Heart left ventricle (tissue), 16 donors: ENCODE data around the gene HDHD3. TPM values are rescaled to one million over a fixed set of nuclear protein-coding genes. Genes with fewer than 3 reads are reported as not detected.

Experiments used
- ATAC-seq, 4 donors: fragments of 200-7000 bp; cut with Tn5 transposase; one replicate each; pipeline ENCODE4 v1.9.1; 2020 to 2022; ENCODE audit warnings: moderate library complexity in 4 of 4, mild to moderate bottlenecking in 3 of 4, moderate number of reproducible peaks in 1 of 4
- DNase-seq, 5 donors: peaks; one replicate each; pipeline ENCODE4 v3.0.0-alpha.2; 2020
- H3K27ac ChIP-seq, 12 donors: fragments of 200-600 bp; sonication (generic) in 4 of 12; one replicate each; pipeline versions ENCODE4 v1.5.0 to v1.8.0; 2016 to 2022; ENCODE audit warnings: mild to moderate bottlenecking in 2 of 12
- H3K27me3 ChIP-seq, 9 donors: fragments of 200-600 bp; sonication (generic) in 2 of 9; one replicate each; pipeline versions ENCODE4 v1.5.1 to v1.8.0; 2016 to 2022; ENCODE audit warnings: mild to moderate bottlenecking in 3 of 9
- H3K36me3 ChIP-seq, 9 donors: fragments of 200-600 bp; sonication (generic) in 2 of 9; one replicate each; pipeline versions ENCODE4 v1.5.0 to v1.8.0; 2018 to 2022; ENCODE audit warnings: mild to moderate bottlenecking in 2 of 9
- H3K4me1 ChIP-seq, 12 donors: fragments of 200-600 bp; sonication (generic) in 4 of 12; one replicate each; pipeline versions ENCODE4 v1.5.0 to v1.8.0; 2016 to 2022; ENCODE audit warnings: mild to moderate bottlenecking in 3 of 12
- H3K4me3 ChIP-seq, 12 donors: fragments of 200-600 bp; sonication (generic) in 4 of 12; one replicate each; pipeline versions ENCODE4 v1.5.0 to v1.8.0; 2017 to 2022; ENCODE audit warnings: mild to moderate bottlenecking in 9 of 12, moderate library complexity in 4 of 12
- H3K9me3 ChIP-seq, 12 donors: fragments of 200-600 bp; sonication (generic) in 4 of 12; one replicate each; pipeline versions ENCODE4 v1.5.0 to v1.8.0; 2016 to 2022; ENCODE audit warnings: mild to moderate bottlenecking in 1 of 12
- POLR2A ChIP-seq, 2 donors: fragments of 450-650 bp; IDR thresholded peaks; one replicate each; pipeline ENCODE4 v1.6.1; 2017; ENCODE audit warnings: antibody characterized with exemption in 2 of 2, mild to moderate bottlenecking in 2 of 2, moderate library complexity in 2 of 2
- WGBS, 4 donors: extraction: QIAGEN DNeasy Blood & Tissue Kit in 2 of 4; methylation state at CpG; one replicate each; pipeline versions ENCODE4 v1.1.5 to v1.1.7; 2013 to 2018; 5-methylcytosine and 5-hydroxymethylcytosine counted together
- intact Hi-C, 10 donors: fragments of 100-400 bp; cut with DNase I; formaldehyde crosslinking; loops; one replicate each; pipeline versions ENCODE4 v1.11.1 to v1.14.2; 2022
- polyA plus RNA-seq, 2 donors: library from polyadenylated mRNA; stranded (reverse); fragments of 200-250 nt; gene quantifications; one replicate each; pipeline ENCODE4 v1.2.3, GENCODE V29; 2013
- total RNA-seq, 9 donors: library from RNA; depleted of rRNA in 2 of 9; stranded (reverse); fragments of >200 nt in 2 of 9; fragmentation: NEBNext Ultra II Directional in 3 of 9; extraction: Animal tissue kit (Norgen Biotek cat#: 25700) in 3 of 9; gene quantifications; one replicate each; pipeline versions ENCODE4 v1.1.0 to v1.2.4, GENCODE V29; 2016 to 2023
- TF ChIP-seq, protein P1 (sequence below), 12 donors: fragments of 200-600 bp; sonication (generic) in 4 of 12; IDR thresholded peaks; one replicate each; pipeline versions ENCODE4 v1.5.0 to v1.8.0; 2018 to 2022; ENCODE audit warnings: antibody characterized with exemption in 12 of 12, mild to moderate bottlenecking in 5 of 12
- donor health status: ischemic (EF 13 %, LVEDD 7.1; RV severe dilation, severe dysfunction).
- donor health status: healthy with polysubstance abuse.
- donor health status: DM: no; HTN: yes; CAD: no.
- donor health status: DM: no; HTN: no; CAD: no.
- donor health status: ischemic (EF 25% LVEDD 6.9; RV normal size, moderate dysfunction).
- donor health status: ischemic (EF 25% LVEDD 5.7; RV mildly dilated, moderate dysfunction).
- donor health status: healthy.
- donor health status: DM: yes; HTN: yes; CAD: no.
- donor health status: ischemic (EF 35%, LVEDD 5.7; RV mildly dilated, moderate dysfunction).
- donor health status: nonischemic (EF 11% LVEDD 7.7; RV severe dilation, severe dysfunction).
- donor health status: DM: yes; HTN: yes; CAD: no.
- donor health status: PGD.
- donor health status: ischemic (EF 29% LVEDD 5.4; RV normal size, mild dysfunction).
- donor health status: nonischemic (EF 23%, LVEDD 6.1; RV moderate dilation, normal function).

Gene HDHD3
- total and polyA plus RNA-seq, 11 donors, result 11.7 to 53.8 (median 19.4) TPM

- peaks cover 0 to 39% (median 23%) of the 10 kb centered on the region in 12 donors for H3K4me1 ChIP-seq
- DNase-seq, result no peak
- intact Hi-C loops, result loop anchor here in 4 of 10 donors (2.0 to 10.0 kb wide), 3 partner anchors 54 to 88 kb away; partner anchors contain the start of genes WDR31 (in 3 of the 4) and BSPRY (in 1 of the 4)
- no peak for ATAC-seq
- TF ChIP-seq, protein P1, sequence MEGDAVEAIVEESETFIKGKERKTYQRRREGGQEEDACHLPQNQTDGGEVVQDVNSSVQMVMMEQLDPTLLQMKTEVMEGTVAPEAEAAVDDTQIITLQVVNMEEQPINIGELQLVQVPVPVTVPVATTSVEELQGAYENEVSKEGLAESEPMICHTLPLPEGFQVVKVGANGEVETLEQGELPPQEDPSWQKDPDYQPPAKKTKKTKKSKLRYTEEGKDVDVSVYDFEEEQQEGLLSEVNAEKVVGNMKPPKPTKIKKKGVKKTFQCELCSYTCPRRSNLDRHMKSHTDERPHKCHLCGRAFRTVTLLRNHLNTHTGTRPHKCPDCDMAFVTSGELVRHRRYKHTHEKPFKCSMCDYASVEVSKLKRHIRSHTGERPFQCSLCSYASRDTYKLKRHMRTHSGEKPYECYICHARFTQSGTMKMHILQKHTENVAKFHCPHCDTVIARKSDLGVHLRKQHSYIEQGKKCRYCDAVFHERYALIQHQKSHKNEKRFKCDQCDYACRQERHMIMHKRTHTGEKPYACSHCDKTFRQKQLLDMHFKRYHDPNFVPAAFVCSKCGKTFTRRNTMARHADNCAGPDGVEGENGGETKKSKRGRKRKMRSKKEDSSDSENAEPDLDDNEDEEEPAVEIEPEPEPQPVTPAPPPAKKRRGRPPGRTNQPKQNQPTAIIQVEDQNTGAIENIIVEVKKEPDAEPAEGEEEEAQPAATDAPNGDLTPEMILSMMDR (IDR thresholded peaks at IDR 0.05), result no peak
- TF ChIP-seq POLR2A (IDR thresholded peaks at IDR 0.05), result no peak
- peak overlapping the region in 1 of 12 donors; percentile 2 for H3K4me3 ChIP-seq
- 83 to 93% (median 91%) methylated on average over 5 of the region's 5 CpGs for WGBS, 4 donors
- peak overlapping the region in 11 of 12 donors; percentile 20 to 88 (median 48) for H3K27ac ChIP-seq
- peaks cover 0 to 17% (median 0%) of the 10 kb centered on the region in 9 donors for H3K36me3 ChIP-seq
- no peaks in the 10 kb centered on the region for H3K27me3 ChIP-seq
- H3K9me3 ChIP-seq, result no peaks in the 10 kb centered on the region
Observed at GRCh38 chr9:113398796-113399195, 22.0 kb upstream of the HDHD3 start.

GRCh38 chr9:113397203-113397631, 20.4 kb upstream of the HDHD3 start:
- no peak overlapping the region for H3K27ac ChIP-seq
- no peaks in the 10 kb centered on the region for H3K27me3 ChIP-seq
- peaks cover 0 to 39% (median 23%) of the 10 kb centered on the region in 12 donors for H3K4me1 ChIP-seq
- H3K36me3 ChIP-seq, result peaks cover 0 to 30% (median 8%) of the 10 kb centered on the region in 9 donors
- intact Hi-C loops, result loop anchor here in 3 of 10 donors (5.0 to 10.0 kb wide), 2 partner anchors 52 to 55 kb away; partner anchors contain the start of genes WDR31 (in 3 of the 3) and BSPRY (in 1 of the 3)
- no peak overlapping the region for H3K4me3 ChIP-seq
- no peaks in the 10 kb centered on the region for H3K9me3 ChIP-seq
- DNase-seq, result no peak
- WGBS, 4 donors, result 81 to 89% (median 83%) methylated on average over 3 of the region's 3 CpGs
- no peak for ATAC-seq
- TF ChIP-seq, protein P1 (IDR thresholded peaks at IDR 0.05), result no peak
- TF ChIP-seq POLR2A (IDR thresholded peaks at IDR 0.05), result no peak

- DNase-seq (no peak), ATAC-seq (no peak)
- H3K4me3 ChIP-seq, result no peak overlapping the region
- TF ChIP-seq, protein P1 (IDR thresholded peaks at IDR 0.05), result no peak
- no peak for TF ChIP-seq POLR2A (IDR thresholded peaks at IDR 0.05)
- peaks cover 0 to 50% (median 28%) of the 10 kb centered on the region in 9 donors for H3K36me3 ChIP-seq
- WGBS, 4 donors, result 95 to 98% (median 96%) methylated on average over 9 of the region's 9 CpGs
- intact Hi-C loops, result loop anchor here in 3 of 10 donors (5.0 to 10.0 kb wide), 2 partner anchors 50 to 53 kb away; partner anchors contain the start of genes WDR31 (in 3 of the 3) and BSPRY (in 1 of the 3)
- no peaks in the 10 kb centered on the region for H3K9me3 ChIP-seq
- peaks cover 0 to 28% (median 17%) of the 10 kb centered on the region in 12 donors for H3K4me1 ChIP-seq
- H3K27ac ChIP-seq, result no peak overlapping the region
- no peaks in the 10 kb centered on the region for H3K27me3 ChIP-seq
Observed at GRCh38 chr9:113395000-113395861, 18.4 kb upstream of the HDHD3 start.

- Histone ChIP-seq H3K27ac (no peak overlapping the region), H3K36me3 (peaks cover 3 to 70% (median 47%) of the 10 kb centered on the region in 9 donors), H3K4me3 (no peak overlapping the region), H3K9me3 (no peaks in the 10 kb centered on the region), H3K4me1 (peaks cover 0 to 8% (median under 1%) of the 10 kb centered on the region in 12 donors), H3K27me3 (no peaks in the 10 kb centered on the region)
- no peak for ATAC-seq
- TF ChIP-seq, protein P1 (IDR thresholded peaks at IDR 0.05), result no peak
- no peak for TF ChIP-seq POLR2A (IDR thresholded peaks at IDR 0.05)
- no peak for DNase-seq
- intact Hi-C loops, result loop anchor here in 1 of 10 donors (10.0 kb wide), 1 partner anchor 48 kb away; the partner anchor contains the start of genes BSPRY and WDR31
- WGBS, 4 donors, result 91 to 97% (median 95%) methylated on average over 7 of the region's 7 CpGs
Observed at GRCh38 chr9:113393281-113393680, 16.5 kb upstream of the HDHD3 start.
